Body of pancreas (tissue), 4 donors: ENCODE data around the gene UQCRH. TPM values are rescaled to one million over a fixed set of nuclear protein-coding genes. Genes with fewer than 3 reads are reported as not detected.
"Not testable (repeated sequence)": the region's sequence is repeated elsewhere in the genome, so short reads cannot be mapped to it uniquely, and the experiment has no call there.

Source experiments
- ATAC-seq: fragments of 150-250 bp; one replicate; pipeline ENCODE4 v1.9.1; 2016
- DNase-seq, 4 donors: peaks; one replicate each; pipeline ENCODE4 v3.0.0-alpha.2; 2019
- H3K27ac ChIP-seq, 4 donors: fragments of 200-600 bp; sonication (generic); 1 replicate in 3 of 4; 2 replicates in 1 of 4; pipeline versions ENCODE4 v1.5.1 to v1.6.1; 2016 to 2019; ENCODE audit warnings: mild to moderate bottlenecking in 1 of 4, mixed read lengths in 1 of 4, moderate library complexity in 1 of 4
- H3K27me3 ChIP-seq, 2 donors: fragments of 200-600 bp; sonication (generic); one replicate each; pipeline ENCODE4 v1.6.0; 2016; ENCODE audit warnings: mild to moderate bottlenecking in 1 of 2
- H3K36me3 ChIP-seq, 2 donors: fragments of 200-600 bp; sonication (generic); replicated peaks in 1 of 2; 2 replicates each; pipeline ENCODE4 v1.5.1; 2016; ENCODE audit warnings: low read depth in 2 of 2; ENCODE audit not compliant: insufficient read depth in 1 of 2
- H3K4me1 ChIP-seq: fragments of 200-600 bp; sonication (generic); one replicate; pipeline ENCODE4 v1.6.0; 2016
- H3K4me3 ChIP-seq, 2 donors: fragments of 200-600 bp; sonication (generic); 1 replicate in 1 of 2; 2 replicates in 1 of 2; pipeline ENCODE4 v1.5.1; 2016 to 2019
- H3K9me3 ChIP-seq, 3 donors: fragments of 200-600 bp; sonication (generic); 1 replicate in 2 of 3; 2 replicates in 1 of 3; pipeline ENCODE4 v1.5.1; 2016
- CTCF ChIP-seq, 7 experiments: fragments of 450-650 bp in 4 of 7; fragments of 200-600 bp in 3 of 7; sonication (generic) in 3 of 7; IDR thresholded peaks; one replicate each; pipeline ENCODE4 v1.5.1; 2016 to 2019; ENCODE audit warnings: antibody characterized with exemption in 7 of 7
- POLR2A ChIP-seq, 3 donors: fragments of 450-650 bp; IDR thresholded peaks; one replicate each; pipeline ENCODE4 v1.6.1; 2016; ENCODE audit warnings: antibody characterized with exemption in 3 of 3, mild to moderate bottlenecking in 2 of 3
- WGBS, 2 donors: methylation state at CpG; one replicate each; pipeline ENCODE4 v1.1.5; 2017; 5-methylcytosine and 5-hydroxymethylcytosine counted together
- intact Hi-C: fragments of 100-400 bp; cut with DNase I; formaldehyde crosslinking; loops from one replicate; pipeline ENCODE4 v1.15.1; 2023
- total RNA-seq, 2 donors: library from RNA; depleted of rRNA; stranded (reverse); fragments of >200 nt; gene quantifications; one replicate each; pipeline ENCODE4 v1.1.0, GENCODE V29; 2016

UQCRH gene
- total RNA-seq, 2 donors from 2014 or later: 92.4 to 195 TPM

GRCh38 chr1:46335081-46335480, 31.6 kb downstream of the UQCRH start:
- H3K27ac ChIP-seq: no peak overlapping the region
- H3K4me1 ChIP-seq: peaks cover 6% of the 10 kb centered on the region
- DNase-seq: no peak
- H3K27me3 ChIP-seq: no peaks in the 10 kb centered on the region
- TF ChIP-seq POLR2A (IDR thresholded peaks at IDR 0.05): no peak
- H3K9me3 ChIP-seq: no peaks in the 10 kb centered on the region
- H3K36me3 ChIP-seq: no peaks in the 10 kb centered on the region
- no peak for ATAC-seq
- no peak overlapping the region for H3K4me3 ChIP-seq
- intact Hi-C loops: no loop called here
- 66 to 80% methylated on average over 3 of the region's 3 CpGs for WGBS, 2 donors

GRCh38 chr1:46337409-46337808, 33.9 kb downstream of the UQCRH start:
- 90 to 97% methylated on average over 14 of the region's 14 CpGs for WGBS, 2 donors
- ATAC-seq, DNase-seq, H3K36me3 ChIP-seq, intact Hi-C loops, H3K27ac ChIP-seq, H3K9me3 ChIP-seq, H3K27me3 ChIP-seq, H3K4me3 ChIP-seq: not testable (repeated sequence)
- H3K4me1 ChIP-seq: peaks cover 17% of the 10 kb centered on the region

GRCh38 chr1:46340404-46341221, 37.1 kb downstream of the UQCRH start, which contains the start of gene NSUN4:
NSUN4 (plus strand) TSS chr1:46340807; CDS start chr1:46340827, 20 bp downstream.
- H3K27me3 ChIP-seq: no peaks in the 10 kb centered on the region
- intact Hi-C loops: no loop called here
- peaks cover 17% of the 10 kb centered on the region for H3K4me1 ChIP-seq
- peak within 1 kb of the TSS; percentile 91 to 95 (median 94) for H3K27ac ChIP-seq
- 0 to 1% methylated on average over 47 to 53 of the region's 53 CpGs for WGBS, 2 donors
- H3K36me3 ChIP-seq: peaks cover 0 to 7% of the 10 kb centered on the region in 2 donors
- no peaks in the 10 kb centered on the region for H3K9me3 ChIP-seq
- peak; percentile 95 for ATAC-seq
- TF ChIP-seq CTCF (IDR thresholded peaks at IDR 0.05) (peak; percentile 40 to 84 (median 73)), POLR2A (IDR thresholded peaks at IDR 0.05) (peak; percentile 72 to 93 (median 90))
- peak within 1 kb of the TSS; percentile 28 to 46 for H3K4me3 ChIP-seq
- DNase-seq: peak; percentile 92 to 95 (median 94)

GRCh38 chr1:46341222-46342083, 38.0 kb downstream of the UQCRH start:
- peaks cover 17% of the 10 kb centered on the region for H3K4me1 ChIP-seq
- TF ChIP-seq POLR2A (IDR thresholded peaks at IDR 0.05) (no peak), CTCF (IDR thresholded peaks at IDR 0.05) (no peak)
- DNase-seq: peak in 2 of 4 donors; percentile 15 to 17
- no peaks in the 10 kb centered on the region for H3K27me3 ChIP-seq
- peak overlapping the region; percentile 91 to 95 (median 94) for H3K27ac ChIP-seq
- H3K4me3 ChIP-seq: peak overlapping the region; percentile 28 to 46
- intact Hi-C loops: no loop called here
- no peak for ATAC-seq
- WGBS, 2 donors: 34 to 40% methylated on average over 31 of the region's 31 CpGs
- H3K9me3 ChIP-seq: no peaks in the 10 kb centered on the region
- H3K36me3 ChIP-seq: peaks cover 0 to 7% of the 10 kb centered on the region in 2 donors

GRCh38 chr1:46342084-46342656, 38.7 kb downstream of the UQCRH start:
- DNase-seq (no peak), ATAC-seq (no peak)
- Histone ChIP-seq H3K27ac (peak overlapping the region in 3 of 4 donors; percentile 36 to 95 (median 91)), H3K27me3 (no peaks in the 10 kb centered on the region), H3K36me3 (peaks cover 0 to 7% of the 10 kb centered on the region in 2 donors), H3K4me3 (no peak overlapping the region), H3K4me1 (peaks cover 17% of the 10 kb centered on the region), H3K9me3 (no peaks in the 10 kb centered on the region)
- WGBS, 2 donors: 91 to 94% methylated on average over 6 of the region's 6 CpGs
- TF ChIP-seq CTCF (IDR thresholded peaks at IDR 0.05) (no peak), POLR2A (IDR thresholded peaks at IDR 0.05) (no peak)
- intact Hi-C loops: no loop called here
